Neural crest cell (in vitro differentiated cells): ENCODE data around the gene ATP2A2. TPM values are rescaled to one million over a fixed set of nuclear protein-coding genes. Genes with fewer than 3 reads are reported as not detected.
A peak's percentile ranks its signal among the peaks of the same experiment; 100 is the strongest.
"Not testable (repeated sequence)": the region's sequence is repeated elsewhere in the genome, so short reads cannot be mapped to it uniquely, and the experiment has no call there.

Experiments
- DNase-seq: peaks from one replicate; pipeline ENCODE4 v3.0.0; 2021; ENCODE audit warnings: low read depth, mixed read lengths, low spot score
- H3K27ac Mint-ChIP-seq: one replicate; pipeline ENCODE4 v1.8.0; 2021; ENCODE audit warnings: mild to moderate bottlenecking, mixed read lengths; ENCODE audit not compliant: unreplicated experiment
- H3K27me3 Mint-ChIP-seq: 2 replicates; pipeline ENCODE4 v1.8.0; 2021; ENCODE audit warnings: low read depth, mild to moderate bottlenecking, mixed read lengths
- H3K36me3 Mint-ChIP-seq: 2 replicates; pipeline ENCODE4 v1.8.0; 2021; ENCODE audit warnings: low read depth, mild to moderate bottlenecking, mixed read lengths
- H3K4me1 Mint-ChIP-seq: 2 replicates; pipeline ENCODE4 v1.8.0; 2021; ENCODE audit warnings: mixed read lengths
- H3K4me3 Mint-ChIP-seq: one replicate; pipeline ENCODE4 v1.8.0; 2021; ENCODE audit warnings: mild to moderate bottlenecking, mixed read lengths
- H3K9me3 Mint-ChIP-seq: 2 replicates; pipeline ENCODE4 v1.8.0; 2021; ENCODE audit warnings: mixed read lengths
- CTCF ChIP-seq: fragments of 200-600 bp; sonication (generic); conservative IDR thresholded peaks from 2 replicates; pipeline ENCODE4 v1.5.0; 2021; ENCODE audit warnings: antibody characterized with exemption, mild to moderate bottlenecking
- total RNA-seq: library from RNA; stranded (reverse); gene quantifications from 2 replicates; pipeline ENCODE4 v1.2.1, GENCODE V29; 2021

ATP2A2 gene
- total RNA-seq, 1 donor from 2014 or later, result 242 TPM

- no peaks in the 10 kb centered on the region for H3K4me1 Mint-ChIP-seq
- no peaks in the 10 kb centered on the region for H3K27me3 Mint-ChIP-seq
- H3K27ac Mint-ChIP-seq, result no peak overlapping the region
- TF ChIP-seq CTCF, result no peak
- no peaks in the 10 kb centered on the region for H3K9me3 Mint-ChIP-seq
- no peak overlapping the region for H3K4me3 Mint-ChIP-seq
- peaks cover 8% of the 10 kb centered on the region for H3K36me3 Mint-ChIP-seq
- no peak for DNase-seq
Measured at GRCh38 chr12:110373025-110373424, 92.0 kb downstream of the ATP2A2 start.

DNA sequence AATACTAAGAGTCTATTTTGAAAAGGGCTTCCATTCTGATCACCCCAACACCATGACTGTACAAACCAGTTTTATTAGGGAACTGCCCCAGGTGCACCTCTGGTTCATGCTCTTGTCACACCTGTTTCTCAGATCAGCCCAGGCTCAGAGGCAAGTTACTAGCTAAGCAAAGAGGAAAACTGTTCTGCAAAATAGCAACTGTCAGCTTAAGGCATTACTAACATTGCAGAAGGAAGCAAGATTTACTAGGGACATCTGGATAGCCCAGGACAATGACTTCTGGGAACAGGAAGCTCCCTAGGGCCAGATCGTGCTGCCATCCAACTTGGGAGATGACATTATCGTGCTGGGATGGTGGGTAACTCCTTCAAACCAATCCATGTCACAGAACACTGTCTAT is 92.4 kb downstream of the ATP2A2 start:
- no peak overlapping the region for H3K27ac Mint-ChIP-seq
- H3K9me3 Mint-ChIP-seq, result no peaks in the 10 kb centered on the region
- no peaks in the 10 kb centered on the region for H3K27me3 Mint-ChIP-seq
- DNase-seq, result no peak
- H3K4me1 Mint-ChIP-seq, result no peaks in the 10 kb centered on the region
- TF ChIP-seq CTCF, result no peak
- peaks cover 10% of the 10 kb centered on the region for H3K36me3 Mint-ChIP-seq
- no peak overlapping the region for H3K4me3 Mint-ChIP-seq

DNA sequence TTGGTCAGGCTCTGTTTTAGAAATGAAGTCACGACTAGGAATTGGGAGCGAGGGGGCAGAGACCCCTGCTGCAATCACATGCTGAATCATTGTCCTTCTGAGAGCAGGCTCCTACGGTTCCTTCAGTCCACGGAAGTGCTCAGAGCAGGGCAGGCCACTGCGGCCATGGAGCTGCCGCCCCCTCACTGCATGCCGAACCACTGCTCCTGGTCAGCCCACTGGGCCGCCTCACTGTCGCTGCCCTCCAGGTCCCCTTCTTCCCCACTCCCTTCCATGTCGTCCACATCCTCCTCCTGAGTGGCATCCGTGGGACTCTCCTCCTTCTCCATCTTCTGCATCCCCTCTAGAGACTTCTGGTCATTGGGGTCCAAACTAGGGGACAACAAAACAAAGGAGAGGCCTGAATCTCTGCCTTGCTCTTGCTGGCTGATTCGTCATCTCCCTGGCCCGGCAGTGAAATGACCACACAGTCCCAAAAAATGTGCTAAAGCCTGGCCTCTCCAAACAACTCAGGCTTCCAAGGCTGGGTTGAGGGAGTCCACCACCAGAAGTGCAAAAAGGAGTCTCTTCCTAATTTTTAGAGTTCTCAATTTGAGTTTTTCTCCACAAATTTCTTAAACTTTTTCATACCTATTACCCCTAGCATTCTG is 93.0 kb downstream of the ATP2A2 start:
- no peak for DNase-seq
- H3K4me1 Mint-ChIP-seq, result no peaks in the 10 kb centered on the region
- no peak for TF ChIP-seq CTCF
- no peaks in the 10 kb centered on the region for H3K9me3 Mint-ChIP-seq
- H3K36me3 Mint-ChIP-seq, result peaks cover 12% of the 10 kb centered on the region
- H3K27ac Mint-ChIP-seq, result no peak overlapping the region
- no peak overlapping the region for H3K4me3 Mint-ChIP-seq
- no peaks in the 10 kb centered on the region for H3K27me3 Mint-ChIP-seq

DNA sequence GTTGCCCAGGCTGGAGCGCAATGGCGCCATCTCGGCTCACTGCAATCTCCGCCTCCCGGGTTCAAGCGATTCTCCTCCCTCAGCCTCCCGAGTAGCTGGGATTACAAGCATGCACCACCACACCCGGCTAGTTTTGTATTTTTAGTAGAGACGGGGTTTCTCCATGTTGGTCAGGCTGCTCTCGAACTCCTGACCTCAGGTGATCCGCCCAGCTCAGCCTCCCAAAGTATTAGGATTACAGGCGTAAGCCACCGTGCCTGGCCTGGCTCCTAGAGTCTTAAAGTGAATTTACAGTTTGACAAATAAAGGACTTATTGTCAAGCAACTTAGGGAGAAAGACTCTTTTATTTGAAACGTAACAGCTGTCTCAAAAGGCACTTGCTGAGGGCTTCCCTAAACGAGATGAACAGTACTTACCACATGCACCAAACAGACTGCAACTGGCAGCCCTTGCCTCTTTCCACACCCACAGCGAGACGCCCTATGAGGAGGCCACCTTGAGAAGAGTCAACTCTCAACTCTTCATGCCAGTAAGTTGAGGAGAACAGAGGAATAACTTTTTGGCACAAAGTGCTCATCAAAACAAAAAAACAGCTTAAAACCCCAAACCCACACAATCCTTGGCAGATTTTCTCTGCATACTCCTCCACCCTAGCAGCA is 97.2 kb downstream of the ATP2A2 start:
- not testable (repeated sequence) for H3K4me1 Mint-ChIP-seq, H3K27me3 Mint-ChIP-seq, DNase-seq, H3K4me3 Mint-ChIP-seq, H3K9me3 Mint-ChIP-seq
- Mint-ChIP-seq H3K36me3 (peaks cover 28% of the 10 kb centered on the region), H3K27ac (peak overlapping the region; percentile 43)

DNA sequence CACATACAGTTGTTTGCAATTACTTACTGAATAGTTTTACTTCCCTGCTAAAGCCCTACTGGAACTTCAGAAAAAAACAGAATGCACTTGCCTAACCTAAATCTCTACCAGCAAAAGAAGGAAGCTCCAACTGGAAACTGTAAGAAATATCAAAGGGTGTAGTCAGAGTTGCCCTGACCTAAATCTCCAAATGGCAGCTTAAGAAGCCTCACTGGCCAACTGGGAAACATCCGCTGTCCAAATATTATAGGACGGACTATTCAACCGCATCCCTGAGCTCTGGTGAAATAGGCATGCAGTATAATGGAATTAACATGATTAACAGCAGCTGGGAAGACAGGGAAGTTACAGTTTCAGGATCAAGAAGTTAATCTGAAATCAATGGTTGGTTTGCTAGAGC is 98.2 kb downstream of the ATP2A2 start:
- Mint-ChIP-seq H3K4me3 (no peak overlapping the region), H3K4me1 (no peaks in the 10 kb centered on the region), H3K27ac (no peak overlapping the region), H3K27me3 (no peaks in the 10 kb centered on the region), H3K36me3 (peaks cover 28% of the 10 kb centered on the region), H3K9me3 (no peaks in the 10 kb centered on the region)
- TF ChIP-seq CTCF, result no peak
- no peak for DNase-seq

DNA sequence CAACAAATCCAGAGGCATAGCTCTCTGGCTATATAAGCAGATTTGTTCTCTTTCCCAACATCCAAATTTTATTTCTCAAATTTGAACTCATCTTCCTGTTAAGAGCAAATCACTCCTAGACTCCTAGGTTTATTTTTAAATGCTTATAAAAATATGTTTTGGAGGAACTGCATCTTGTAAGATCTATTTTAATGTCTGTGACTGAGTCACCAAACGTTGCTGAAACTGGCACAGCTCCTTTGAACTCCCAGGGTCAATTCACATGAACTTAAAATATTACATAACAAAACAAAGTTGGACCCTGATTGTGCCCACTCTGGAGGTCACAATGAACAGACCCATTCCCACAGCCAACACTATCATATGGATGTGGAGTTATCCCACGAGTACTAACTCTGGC is 98.6 kb downstream of the ATP2A2 start:
- TF ChIP-seq CTCF, result no peak
- peaks cover 29% of the 10 kb centered on the region for H3K36me3 Mint-ChIP-seq
- H3K27me3 Mint-ChIP-seq, result no peaks in the 10 kb centered on the region
- H3K4me1 Mint-ChIP-seq, result no peaks in the 10 kb centered on the region
- H3K27ac Mint-ChIP-seq, result no peak overlapping the region
- no peaks in the 10 kb centered on the region for H3K9me3 Mint-ChIP-seq
- H3K4me3 Mint-ChIP-seq, result no peak overlapping the region
- DNase-seq, result no peak
